Muscle of back (tissue), 11 donors: ENCODE measurements around the gene SNX4. TPM values are rescaled to one million over a fixed set of nuclear protein-coding genes. Genes with fewer than 3 reads are reported as not detected.

Experiments used
- DNase-seq, 3 donors: peaks; one replicate each; pipeline versions ENCODE4 v3.0.0 to v3.0.0-alpha.2; 2013
- polyA plus RNA-seq, 10 donors: library from polyadenylated mRNA; unstranded; fragments of 120-200 nt; gene quantifications; one replicate each; pipeline ENCODE4 v1.2.1, GENCODE V29; 2013; ENCODE audit not compliant: insufficient read length in 10 of 10

SNX4 gene
- polyA plus RNA-seq, 10 donors = 34.7 to 43.1 (median 37.6) TPM

DNA sequence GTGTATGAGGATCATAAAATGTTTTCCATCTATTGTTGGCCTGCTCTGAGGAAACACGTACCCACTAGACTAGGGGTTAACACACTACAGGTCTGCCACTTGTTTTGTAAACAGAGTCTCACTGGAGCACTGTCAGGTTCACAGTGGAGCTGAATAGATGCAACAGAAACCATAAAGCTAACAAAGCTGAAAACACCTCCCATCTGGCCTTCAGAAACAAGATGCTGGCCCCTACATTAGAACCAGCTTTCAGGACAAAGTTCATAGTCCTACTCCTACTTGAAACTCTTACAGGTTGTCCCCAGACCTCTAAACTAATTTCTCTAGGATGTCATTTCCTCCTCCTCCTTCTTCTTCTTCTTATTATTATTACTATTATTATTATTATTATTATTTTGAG, 42.3 kb downstream of the SNX4 start:
- DNase-seq = no peak

DNA sequence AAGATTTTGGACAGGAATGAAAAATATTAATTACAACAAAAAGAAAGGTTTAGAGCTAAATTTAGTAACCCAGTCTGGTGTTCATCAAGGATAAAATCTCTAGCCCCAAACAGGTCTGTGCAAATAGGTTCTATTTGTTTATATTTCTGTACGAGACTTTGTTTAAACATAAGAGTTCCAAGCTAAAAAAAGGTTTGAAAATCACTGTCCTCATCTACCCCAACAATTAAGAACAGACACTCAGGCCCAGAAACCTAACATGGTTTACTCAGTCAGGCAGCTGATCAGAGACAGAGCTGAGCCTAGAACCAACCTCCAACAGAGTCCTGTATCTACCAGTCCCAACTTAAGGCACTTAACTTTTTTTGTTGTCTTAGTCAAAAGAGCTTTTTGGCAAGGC, 49.3 kb downstream of the SNX4 start:
- no peak for DNase-seq

DNA sequence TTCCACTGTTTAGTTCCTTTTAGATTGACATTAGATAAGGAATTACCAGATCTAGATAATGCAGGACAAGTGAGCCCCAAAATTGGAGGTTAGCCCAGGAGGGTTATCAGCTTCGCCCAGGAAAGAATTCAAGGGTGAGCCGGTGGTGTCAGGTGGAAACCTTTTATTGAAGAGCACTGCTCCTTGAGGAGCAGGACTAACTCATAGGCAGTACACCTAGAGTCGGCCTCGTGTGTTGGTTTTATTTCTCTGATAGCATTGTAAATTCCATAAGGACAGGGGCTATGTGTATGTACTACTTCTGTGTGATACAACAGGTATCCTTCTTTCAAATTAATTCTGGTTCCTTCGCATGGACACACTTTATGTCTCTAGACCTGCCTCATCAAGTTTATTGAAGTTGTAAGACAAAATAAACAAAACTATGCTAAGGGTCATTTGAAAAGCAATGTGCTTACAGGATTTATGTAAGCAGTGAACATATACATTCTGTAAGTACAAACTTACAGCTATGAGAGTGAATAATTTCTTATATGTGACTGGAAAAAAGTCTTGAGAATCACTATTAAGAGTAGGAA, 57.2 kb downstream of the SNX4 start:
- DNase-seq = no peak

DNA sequence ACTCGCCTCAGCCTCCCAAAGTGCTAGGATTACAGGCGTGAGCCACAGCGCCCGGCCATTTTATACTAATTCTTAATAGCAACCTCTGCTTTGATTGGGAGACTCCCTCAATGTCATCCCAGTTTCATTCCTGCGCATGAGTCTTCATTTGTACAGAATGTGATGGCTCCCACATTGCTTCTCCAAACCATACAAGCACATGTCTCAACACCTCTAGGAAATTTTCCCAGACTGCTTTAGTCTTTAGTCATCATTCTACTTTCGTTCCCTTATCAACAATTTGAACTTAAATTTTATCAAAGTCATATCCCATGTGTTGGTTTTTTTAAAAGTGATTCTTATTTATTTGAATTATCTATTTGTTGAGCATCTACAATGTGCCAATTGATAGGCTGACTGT, 58.1 kb downstream of the SNX4 start:
- no peak for DNase-seq

DNA sequence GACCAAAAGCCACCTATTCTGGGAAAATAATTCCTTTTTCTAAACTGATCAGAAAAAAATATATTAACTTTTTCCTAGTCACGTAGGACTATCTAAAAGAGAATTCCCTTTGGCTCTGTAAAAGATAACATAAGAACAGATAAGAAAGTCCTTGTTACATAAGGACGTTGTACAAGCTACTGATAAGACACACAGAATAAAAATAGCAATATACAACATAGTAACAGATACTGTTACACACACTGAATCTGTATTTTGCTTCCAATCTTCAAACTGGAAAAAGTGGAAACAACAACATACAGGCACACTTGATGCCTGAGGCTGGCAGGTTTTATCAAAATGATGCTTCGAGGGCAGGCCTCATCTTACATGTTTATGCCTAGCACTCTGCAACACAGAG, 59.8 kb downstream of the SNX4 start:
- no peak for DNase-seq

DNA sequence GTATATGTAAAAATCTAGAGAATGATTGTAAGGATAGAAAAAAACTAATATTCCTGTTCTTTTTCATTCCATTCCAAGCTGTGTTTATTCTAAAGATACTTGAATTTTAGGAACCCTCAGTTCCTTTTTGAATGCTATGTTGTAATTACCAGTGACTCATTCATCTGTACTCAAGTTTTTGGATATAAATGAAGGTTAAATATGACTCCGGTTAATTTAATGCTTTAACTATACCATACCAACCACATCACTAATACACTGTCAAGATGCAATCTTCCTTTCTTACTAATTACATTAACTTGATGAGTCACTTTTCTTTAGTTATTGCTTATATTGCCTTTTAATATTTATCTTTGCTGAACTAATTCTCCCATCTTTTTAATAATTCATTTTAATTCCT, 76.1 kb downstream of the SNX4 start:
- DNase-seq = peak in 1 of 3 donors; percentile 64

DNA sequence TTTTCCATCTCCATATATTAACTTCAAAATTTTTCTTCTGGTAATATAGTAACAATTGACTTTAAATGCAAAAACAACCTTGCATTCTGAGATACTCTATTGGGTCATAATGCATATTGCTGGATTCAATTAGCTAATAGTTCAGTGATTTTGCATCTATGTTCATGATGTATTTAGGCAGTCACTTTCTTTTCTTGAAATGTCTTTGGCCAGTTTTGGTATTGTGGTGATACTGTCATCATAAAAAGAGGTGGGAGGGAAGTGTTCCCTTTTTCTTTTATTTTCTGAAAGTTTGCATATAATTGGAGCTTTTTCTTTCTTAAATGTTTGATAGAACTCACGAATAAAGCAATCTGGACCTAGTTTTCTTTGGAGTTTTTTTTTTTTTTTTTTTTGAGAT, 77.5 kb downstream of the SNX4 start:
- no peak for DNase-seq

DNA sequence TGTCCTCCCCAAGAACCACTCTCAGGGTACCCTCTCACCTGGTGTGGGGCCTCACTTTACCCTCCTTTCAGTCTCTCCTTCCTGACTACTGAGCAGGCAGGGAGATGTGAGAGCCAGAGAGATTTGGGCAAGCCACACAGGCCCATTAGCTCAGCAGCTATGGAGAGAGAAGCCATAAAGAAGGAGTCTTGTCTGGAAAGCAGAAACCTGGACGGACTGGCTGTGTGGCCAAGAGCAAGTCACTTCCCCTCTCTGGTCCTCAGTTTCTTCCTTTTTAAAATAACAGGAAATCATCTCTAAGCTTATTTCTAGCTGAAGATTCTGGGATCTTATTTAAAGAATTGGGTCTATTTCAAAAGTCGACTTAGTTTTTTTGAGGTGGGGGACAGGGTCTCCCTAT, 79.0 kb downstream of the SNX4 start:
- no peak for DNase-seq

DNA sequence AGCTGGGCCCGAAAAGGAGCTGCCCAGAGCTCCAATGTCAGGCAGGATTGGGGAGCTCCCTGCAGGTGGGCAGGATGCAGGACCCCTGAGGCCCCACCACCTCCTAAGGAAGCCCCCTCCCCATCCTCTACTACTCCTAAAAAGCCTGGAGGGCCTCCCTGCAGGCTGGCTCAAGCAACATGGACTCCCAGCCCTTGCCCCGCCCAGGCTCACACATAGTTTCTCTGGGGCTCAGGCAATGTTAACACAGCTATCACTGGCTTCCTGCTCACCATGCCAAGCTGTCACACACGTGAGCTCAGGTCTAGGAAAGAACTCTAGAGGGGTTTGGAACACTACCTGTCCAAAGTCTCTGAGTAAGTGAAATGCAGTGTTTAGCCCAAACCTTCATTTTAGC, 79.4 kb downstream of the SNX4 start:
- DNase-seq = no peak

DNA sequence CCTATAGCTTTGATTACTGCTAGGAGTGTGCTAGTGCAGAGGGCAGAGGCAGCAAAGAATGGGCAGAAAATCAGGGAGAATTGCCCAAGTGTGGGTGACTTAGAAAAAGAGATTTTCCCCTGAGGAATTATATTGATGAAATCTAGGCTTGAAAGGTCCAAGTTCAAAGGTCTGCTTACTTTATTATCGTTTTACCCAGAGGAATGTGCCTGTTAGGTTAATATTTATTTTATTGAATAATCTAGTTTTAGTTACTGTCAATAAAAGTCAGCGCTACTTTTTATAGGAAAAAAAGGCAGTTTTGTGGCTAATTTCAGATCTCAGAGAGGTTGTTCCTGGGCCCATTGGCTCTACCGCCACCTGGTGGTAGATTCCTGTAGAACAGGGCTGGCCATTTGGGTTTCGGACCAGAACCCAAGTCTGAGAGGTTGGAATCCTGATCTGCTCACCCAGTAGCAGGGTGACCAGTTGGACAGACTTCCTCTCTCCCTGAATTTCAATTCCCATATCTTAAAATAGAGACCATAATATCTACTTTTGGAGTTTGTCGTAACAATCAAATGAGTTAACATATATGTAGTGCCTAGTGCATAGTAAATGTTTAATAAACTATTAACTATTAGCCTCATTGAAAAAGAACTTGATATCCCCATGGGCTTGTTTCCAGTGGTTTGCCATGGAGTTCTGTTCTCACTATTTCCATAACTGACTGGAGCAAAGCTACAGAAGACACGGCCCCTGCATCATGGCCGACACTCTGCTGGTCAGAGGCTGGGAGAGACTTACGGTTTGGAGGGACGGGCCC, 82.2 kb downstream of the SNX4 start:
- peak; percentile 33 to 71 (median 52) for DNase-seq

DNA sequence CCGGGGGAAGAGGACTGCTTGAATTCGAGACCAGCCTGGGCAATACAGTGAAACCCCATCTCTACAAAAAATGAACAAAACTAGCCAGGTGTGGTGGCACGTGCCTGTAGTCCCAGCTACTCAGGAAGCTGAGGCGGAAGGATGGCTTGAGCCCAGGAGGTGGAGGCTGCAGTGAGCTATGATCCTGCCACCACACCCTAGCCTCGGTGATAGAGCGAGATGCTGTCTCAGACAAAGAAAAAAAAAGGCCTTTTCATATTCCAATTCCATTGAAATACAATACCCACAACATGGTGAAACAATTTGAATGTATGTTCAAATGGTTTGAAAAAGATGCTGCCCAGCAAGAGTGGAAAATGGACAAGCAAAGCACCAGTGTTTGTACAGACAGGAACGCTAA, 83.1 kb downstream of the SNX4 start:
- no peak for DNase-seq

DNA sequence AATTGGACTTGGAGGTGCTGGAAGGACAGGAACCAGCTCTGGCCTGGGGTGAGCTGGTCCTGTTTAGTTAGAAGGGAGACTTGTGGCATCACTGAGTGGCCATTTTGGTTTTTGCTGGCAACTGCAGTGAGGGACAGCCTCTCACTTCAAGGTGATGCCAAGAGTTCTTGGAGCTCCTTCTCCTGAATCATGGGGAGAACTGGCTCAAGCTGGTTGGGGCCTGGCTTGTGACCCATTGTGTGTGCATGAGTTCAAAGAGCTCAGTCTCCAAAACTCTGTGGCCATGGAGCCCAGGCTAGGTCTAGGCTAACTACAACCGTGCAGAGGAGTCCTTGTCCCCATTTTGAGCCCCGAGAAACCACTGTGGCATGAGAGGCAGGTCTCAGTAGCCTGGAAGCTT, 84.8 kb downstream of the SNX4 start:
- DNase-seq = no peak

DNA sequence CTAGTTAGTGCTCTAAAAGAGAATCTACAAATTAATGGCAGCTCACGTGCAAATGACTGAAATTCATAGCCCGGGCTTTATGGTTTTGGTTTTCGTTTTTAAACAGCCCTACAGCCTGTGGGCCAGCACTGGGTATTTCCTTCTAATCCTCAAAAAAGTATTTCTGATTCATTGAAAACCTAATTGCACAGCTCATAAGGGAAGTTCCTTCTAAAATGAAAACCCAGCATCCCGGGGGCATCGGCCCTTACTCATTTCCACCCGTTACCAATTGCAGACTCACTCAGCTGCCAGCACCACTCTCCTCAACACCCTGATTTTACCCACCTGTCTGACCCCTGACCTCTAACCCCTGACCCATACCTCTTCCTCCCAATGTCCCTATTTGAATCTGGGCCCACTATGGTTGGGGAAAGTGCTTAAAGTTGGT, 85.4 kb downstream of the SNX4 start:
- no peak for DNase-seq

DNA sequence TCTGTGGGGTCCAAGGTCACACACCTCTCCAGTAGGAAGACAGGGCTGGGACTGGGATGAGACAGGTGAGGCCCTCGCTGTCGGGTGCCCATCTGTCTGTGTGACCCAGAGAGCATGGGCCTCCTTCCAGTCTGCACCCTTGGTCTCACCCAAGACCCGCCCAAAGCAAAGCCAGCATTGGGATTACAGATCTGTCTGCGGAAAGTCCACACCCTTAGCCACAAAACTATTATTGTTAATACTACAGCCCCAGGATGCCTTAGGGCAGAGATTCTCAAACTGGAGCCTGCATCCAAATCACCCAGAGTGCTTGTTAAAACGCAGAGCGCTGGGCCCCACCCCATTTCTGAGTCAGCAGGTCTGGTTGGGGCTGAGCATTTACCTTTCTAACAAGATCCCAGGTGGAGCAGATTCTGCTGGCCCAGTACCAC, 86.4 kb downstream of the SNX4 start:
- DNase-seq = no peak

DNA sequence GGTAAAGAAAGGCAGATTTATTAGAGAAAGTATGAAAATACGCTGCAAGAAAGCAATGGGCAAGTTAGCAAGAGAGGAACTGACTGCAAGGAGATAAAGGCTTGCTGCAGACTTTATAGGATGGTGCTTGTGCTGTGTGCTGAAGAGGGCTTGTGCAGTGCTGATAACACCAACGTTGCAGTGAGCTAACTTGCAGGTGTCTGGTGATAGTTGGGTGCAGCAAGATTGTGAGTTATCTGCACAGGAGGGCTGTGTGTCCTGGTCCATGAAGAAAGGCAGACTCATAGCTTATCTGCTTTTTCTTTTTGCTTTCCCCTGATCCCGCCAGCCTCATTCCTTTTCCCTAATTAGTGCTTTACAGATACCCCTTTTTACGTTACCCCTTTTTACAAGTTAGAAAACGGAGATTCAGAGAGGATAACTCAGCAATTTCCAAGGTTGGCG, 86.9 kb downstream of the SNX4 start:
- no peak for DNase-seq

DNA sequence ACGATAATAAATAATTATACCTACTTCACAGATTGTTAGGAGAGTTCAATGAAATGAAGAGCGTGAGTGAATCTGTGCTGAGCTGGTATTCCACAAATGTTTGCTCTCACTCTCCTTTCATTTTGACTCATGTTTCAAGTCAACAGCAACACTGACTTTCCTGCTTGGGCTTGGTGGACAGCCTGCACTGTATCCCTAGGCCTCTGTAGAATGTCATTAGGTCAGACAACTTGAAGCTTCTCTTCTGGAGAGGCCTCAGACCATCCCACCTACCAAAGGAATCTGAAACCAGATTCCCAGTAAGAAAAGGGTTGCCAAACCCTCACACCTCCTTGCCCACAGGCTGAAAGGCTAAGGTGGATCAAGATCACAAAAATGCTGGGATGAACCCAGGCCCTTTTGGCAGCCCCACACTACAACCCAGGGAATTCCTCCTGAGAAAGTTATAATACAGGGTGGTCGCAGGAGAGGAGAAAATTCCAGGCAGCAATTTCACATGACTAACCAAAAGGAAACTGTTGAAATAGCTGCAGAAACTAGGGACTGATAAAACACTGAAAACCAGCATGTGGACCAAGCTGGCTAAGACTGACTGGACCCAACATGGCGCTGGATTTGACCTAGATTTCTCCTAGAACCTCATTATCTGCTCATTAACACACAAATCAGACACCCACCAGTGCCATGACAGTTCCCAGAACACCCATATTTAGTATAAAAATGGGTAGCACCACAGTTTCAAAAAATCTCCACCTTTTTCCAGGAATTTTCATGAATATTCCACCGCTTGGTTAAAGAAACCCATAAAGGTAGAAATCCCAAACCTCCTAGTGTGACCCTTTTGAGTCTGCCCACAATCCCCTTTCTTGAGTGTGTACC, 87.9 kb downstream of the SNX4 start:
- no peak for DNase-seq

DNA sequence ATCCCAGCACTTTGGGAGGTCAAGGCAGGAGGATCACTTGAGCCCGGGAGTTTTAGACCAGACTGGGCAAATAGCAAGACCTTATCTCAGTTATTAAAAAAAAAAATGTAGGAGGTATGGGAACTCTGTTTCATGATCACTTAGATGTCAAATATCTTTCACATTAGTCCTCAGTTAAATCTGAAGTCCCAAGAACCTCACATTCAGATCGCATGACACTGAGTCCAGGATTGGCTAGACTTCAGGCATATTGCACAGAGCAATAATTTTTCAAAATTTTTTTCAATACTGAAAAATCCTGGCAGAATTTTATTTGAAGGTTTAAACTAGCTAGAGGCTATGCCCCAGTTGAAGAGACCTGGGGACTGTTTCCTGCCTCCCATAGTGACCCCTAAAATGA, 88.6 kb downstream of the SNX4 start:
- DNase-seq = peak in 1 of 3 donors; percentile 7

DNA sequence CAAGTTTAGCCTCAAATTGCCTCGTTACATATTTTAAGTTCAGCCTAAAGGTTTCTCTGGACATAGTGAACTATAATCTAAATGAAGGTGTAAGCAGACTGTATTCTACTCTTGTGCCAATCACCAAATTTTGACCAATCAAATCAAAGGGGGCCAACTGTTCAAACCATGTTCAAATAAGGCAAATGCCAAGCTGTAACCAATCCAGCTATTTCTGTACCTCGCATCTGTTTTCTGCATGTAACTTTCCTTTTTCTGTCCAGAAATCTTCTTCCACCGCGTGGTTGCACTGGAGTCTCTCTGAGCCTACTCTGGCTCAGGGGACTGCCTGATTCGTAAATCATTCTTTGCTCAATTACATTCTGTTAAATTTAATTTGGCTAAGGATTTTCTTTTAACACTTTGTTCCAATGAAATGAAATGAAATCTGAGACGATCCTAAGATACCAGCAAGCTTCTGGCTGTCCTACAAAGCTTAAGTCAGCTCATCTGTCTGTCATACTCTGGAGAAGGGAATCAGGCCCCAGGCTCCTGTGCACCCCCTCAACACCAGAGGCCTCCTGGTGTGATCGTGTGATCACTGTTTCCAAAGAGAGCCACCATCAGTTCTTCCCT, 91.7 kb downstream of the SNX4 start:
- DNase-seq = no peak

DNA sequence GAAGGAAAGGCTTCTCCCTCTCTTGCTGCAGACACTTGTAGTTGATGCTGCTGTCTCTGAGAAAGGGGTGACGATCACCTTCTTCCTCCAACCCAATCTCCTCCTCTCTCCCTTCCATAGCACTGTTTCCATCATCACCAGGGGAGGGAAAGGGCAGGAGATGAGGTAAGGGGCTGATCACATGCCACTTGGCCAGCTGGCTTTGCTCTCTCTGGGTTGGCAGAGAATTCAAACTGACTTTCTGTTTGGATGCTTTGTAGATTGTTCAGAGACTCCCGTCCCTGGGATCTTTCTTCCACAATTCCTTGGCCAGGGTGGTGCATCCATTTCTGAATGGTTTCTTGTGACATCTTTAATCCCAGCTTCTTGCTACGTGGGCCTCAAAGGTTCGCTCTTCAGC, 101.7 kb downstream of the SNX4 start:
- no peak for DNase-seq

DNA sequence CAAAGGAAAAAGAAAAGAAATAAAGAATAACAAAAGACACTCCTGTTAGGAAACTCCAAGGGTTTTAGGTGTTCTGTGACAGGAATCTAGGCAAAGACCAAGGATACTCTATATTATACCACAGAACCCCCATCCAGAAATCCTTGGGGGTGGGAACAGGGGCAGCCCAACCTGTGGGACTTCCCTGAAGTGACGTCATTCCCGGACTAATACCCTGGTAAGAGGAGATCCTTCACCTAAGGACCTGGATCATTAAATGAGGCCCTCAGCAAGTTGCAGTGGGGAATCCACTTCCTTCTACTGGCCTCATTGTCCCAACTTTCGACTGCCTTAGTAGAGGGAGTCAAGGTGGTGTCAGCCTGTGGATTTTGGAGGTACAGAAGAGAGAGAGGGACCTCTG, 103.8 kb downstream of the SNX4 start:
- DNase-seq = no peak

DNA sequence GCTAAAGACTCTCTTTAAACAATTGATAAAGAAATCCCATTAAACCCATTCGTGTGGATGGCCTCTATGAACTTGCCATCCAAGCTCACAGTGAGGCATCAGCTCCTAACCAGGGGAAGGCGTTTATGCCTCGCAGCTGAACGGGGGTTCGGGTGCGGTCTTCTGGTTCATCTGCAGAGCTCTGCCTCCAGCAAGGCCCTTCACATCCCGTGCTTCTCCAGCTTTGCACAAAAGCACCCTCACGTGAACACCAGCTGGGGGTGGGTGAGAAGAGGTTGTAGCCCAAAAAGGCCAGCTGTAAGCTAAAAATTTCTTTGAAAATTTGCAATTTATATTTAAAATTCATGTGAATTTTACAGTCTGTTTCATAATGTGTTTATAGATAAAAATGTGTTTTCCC, 105.3 kb downstream of the SNX4 start:
- no peak for DNase-seq

DNA sequence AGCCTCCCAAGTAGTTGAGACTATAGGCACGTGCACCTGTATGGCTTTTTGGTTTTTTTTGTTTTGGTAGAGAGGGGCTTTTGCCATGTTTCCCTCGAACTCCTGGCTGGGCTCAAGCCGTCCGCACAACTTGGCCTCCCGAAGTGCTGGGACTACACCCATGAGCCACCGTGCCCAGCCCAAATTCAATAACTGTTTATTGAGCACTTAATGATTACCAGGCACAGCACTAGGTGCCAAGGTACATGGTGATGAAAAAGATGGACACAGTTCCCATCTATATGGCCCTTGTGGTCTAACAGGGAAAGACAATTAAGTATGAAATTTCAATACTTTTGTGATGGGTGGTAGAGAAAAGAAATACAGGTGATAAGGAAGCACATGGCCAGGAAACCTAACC, 109.1 kb downstream of the SNX4 start:
- no peak for DNase-seq
